ENCODE results near the gene PLAAT5. TPM values are rescaled to one million over a fixed set of nuclear protein-coding genes. Genes with fewer than 3 reads are reported as not detected.

PLAAT5 gene
- total RNA-seq, 1 experiment from 2014 or later = 8.5 TPM

DNA sequence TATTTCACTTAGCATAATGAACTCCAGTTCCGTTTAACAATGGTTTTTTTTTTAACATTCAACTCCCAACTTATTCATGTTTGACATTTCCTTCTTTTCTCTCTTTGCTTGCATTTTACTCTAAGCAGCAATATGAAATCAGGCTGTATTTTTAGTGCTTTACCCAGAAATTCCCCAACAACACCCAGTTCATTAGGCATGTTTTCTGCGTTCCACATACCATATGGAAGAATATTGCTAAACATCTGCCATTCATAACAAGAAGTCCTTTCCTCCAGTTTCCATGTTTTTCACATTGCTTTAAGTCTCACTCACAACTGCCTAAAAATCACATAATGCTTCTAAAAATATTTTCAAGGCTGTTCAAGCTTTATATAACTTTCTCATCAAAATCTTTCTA lies 45.8 kb downstream of the PLAAT5 start:
- H2AK5ac ChIP-seq (ENCODE audit: insufficient read length, low read length) = no peak overlapping the region
- no peak overlapping the region for H3K14ac ChIP-seq (ENCODE audit: insufficient read depth, low read length)
- H2BK120ac ChIP-seq (ENCODE audit: low read depth, low read length, poor library complexity, severe bottlenecking) = no peak overlapping the region
- DNase-seq = no peak
- H3K36me3 Mint-ChIP-seq (ENCODE audit: insufficient read depth in 1 of 3, low read depth in 3 of 3) = peaks cover 0 to 5% (median 0%) of the 10 kb centered on the region in 3 experiments; a peak in 3 of 7 replicates
- no peak overlapping the region for H3K23ac ChIP-seq (ENCODE audit: insufficient read length, low read depth, low read length)
- no peak overlapping the region for H2BK12ac ChIP-seq (ENCODE audit: insufficient read length, low read depth, low read length)
- H3K9me3 ChIP-seq (ENCODE audit: control insufficient read depth, low read depth, low read length) = no peaks in the 10 kb centered on the region
- H3K23me2 ChIP-seq (ENCODE audit: insufficient read length, low read depth, low read length, poor library complexity, severe bottlenecking) = no peaks in the 10 kb centered on the region
- H3K4me3 Mint-ChIP-seq = no peak overlapping the region
- H3K4ac ChIP-seq (ENCODE audit: low read depth, low read length) = no peak overlapping the region
- H2BK5ac ChIP-seq (ENCODE audit: insufficient read length, low read length) = no peak overlapping the region
- peaks cover 16 to 29% of the 10 kb centered on the region in 2 experiments for H3K4me1 Mint-ChIP-seq
- TF ChIP-seq CTCF (conservative IDR thresholded peaks at IDR 0.05) = no peak
- H4K8ac ChIP-seq (replicated peaks; ENCODE audit: insufficient read length, low read depth, low read length) = no peak overlapping the region
- peaks cover 8% of the 10 kb centered on the region; the same call in 1 of the 2 replicates for H3K4me1 ChIP-seq (ENCODE audit: insufficient read depth, low read length)
- no peak overlapping the region for H3K27ac Mint-ChIP-seq
- no peak overlapping the region for H3K9ac ChIP-seq (ENCODE audit: extremely low read depth, insufficient read length, low read length)
- H3K56ac ChIP-seq (ENCODE audit: insufficient read length, low read depth, low read length) = no peak overlapping the region
- no peaks in the 10 kb centered on the region for H3K79me1 ChIP-seq (ENCODE audit: insufficient read depth, low read depth, low read length, poor library complexity, severe bottlenecking)
- no peak overlapping the region for H3K18ac ChIP-seq (ENCODE audit: insufficient read length, low read depth, low read length)
- no peak overlapping the region for H4K5ac ChIP-seq (ENCODE audit: insufficient read length, low read depth, low read length)
- no peak overlapping the region for H4K91ac ChIP-seq (ENCODE audit: insufficient read length, low read depth, low read length)
- no CpG with 5 or more reads among the region's 2 CpGs for WGBS (ENCODE audit: extremely low coverage, insufficient read length, low lambda C conversion rate)
- H3K9me3 Mint-ChIP-seq = peaks cover 7 to 8% of the 10 kb centered on the region in 2 experiments; a peak in 3 of 5 replicates
- no peak overlapping the region for H2BK15ac ChIP-seq (ENCODE audit: low read depth, low read length)
- no peak overlapping the region for H3T11ph ChIP-seq (ENCODE audit: low read length)
- H3K79me2 ChIP-seq (ENCODE audit: insufficient read depth, low read length) = no peaks in the 10 kb centered on the region
- no peak overlapping the region for H3K27ac ChIP-seq (ENCODE audit: insufficient read length, low read depth, low read length)
- no peak overlapping the region for H2AFZ ChIP-seq (ENCODE audit: low read length)
- H3K4me2 ChIP-seq (ENCODE audit: insufficient read depth, insufficient read length, low read length) = no peak overlapping the region
- no peaks in the 10 kb centered on the region for H3K27me3 Mint-ChIP-seq (ENCODE audit: low read depth)
- no peaks in the 10 kb centered on the region for H3K27me3 ChIP-seq (ENCODE audit: insufficient read depth, low read length)
- H4K20me1 ChIP-seq (ENCODE audit: control insufficient read depth, insufficient read depth, insufficient read length) = no peaks in the 10 kb centered on the region
- no peak overlapping the region for H2BK20ac ChIP-seq (ENCODE audit: low read depth, low read length, poor library complexity, severe bottlenecking)
